ENCODE data around the gene ZBED1.
"Not testable (repeated sequence)": the region's sequence is repeated elsewhere in the genome, so short reads cannot be mapped to it uniquely, and the experiment has no call there.

ZBED1 gene

DNA sequence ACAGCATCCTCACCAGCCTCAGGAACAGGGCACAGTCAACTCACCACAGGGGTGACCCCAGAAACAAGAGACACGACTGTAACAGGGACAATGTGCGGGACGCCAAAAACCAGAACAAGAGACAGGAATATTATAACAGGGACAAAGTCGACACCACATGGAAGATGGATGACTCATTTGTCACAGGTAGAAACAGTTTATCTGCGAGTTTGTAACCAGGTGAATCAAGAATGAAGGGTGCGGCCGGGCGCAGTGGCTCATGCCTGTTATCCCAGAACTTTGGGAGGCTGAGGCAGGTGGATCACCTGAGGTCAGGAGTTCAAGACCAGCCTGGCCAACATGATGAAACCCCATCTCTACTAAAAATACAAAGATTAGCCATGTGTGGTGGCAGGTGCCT is 44.7 kb downstream of the ZBED1 start:
- not testable (repeated sequence) for DNase-seq (ENCODE audit: low read depth, low spot score)

DNA sequence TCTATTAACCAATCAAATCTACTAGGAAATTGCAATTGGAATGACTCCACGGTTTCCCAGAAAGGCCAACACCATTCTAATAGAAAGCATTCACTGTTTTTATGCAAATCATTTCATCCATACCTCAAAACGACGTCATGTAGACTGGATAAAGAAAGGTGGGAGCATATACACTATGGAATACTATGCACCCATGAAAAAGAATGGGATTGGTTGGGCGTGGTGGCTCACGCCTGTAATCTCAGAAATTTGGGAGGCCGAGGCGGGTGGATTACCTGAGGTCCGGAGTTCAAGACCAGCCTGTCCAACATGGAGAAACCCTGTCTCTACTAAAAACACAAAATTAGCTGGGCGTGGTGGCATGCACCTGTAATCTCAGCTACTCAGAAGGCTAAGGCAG is 46.2 kb downstream of the ZBED1 start:
- DNase-seq (ENCODE audit: low read depth, low spot score), result not testable (repeated sequence)

DNA sequence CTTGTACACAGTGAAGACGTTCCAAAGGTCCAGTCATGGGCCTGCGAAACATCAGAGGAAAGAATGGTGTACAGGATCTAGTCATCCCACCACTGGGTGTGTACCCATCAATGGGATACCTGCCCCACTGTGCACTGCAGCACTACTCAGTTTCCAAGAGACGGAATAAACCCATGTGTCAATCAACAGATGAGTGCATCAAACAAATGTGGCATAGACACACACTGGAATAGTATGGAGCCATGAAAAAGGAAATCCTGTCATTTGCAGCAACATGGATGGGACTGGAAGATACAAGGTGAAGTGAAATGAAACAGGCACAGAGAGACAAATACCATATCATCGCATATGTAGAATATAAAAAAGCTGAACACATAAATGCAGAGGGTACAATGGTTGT is 48.0 kb downstream of the ZBED1 start:
- no peak for DNase-seq (ENCODE audit: low read depth, low spot score)

DNA sequence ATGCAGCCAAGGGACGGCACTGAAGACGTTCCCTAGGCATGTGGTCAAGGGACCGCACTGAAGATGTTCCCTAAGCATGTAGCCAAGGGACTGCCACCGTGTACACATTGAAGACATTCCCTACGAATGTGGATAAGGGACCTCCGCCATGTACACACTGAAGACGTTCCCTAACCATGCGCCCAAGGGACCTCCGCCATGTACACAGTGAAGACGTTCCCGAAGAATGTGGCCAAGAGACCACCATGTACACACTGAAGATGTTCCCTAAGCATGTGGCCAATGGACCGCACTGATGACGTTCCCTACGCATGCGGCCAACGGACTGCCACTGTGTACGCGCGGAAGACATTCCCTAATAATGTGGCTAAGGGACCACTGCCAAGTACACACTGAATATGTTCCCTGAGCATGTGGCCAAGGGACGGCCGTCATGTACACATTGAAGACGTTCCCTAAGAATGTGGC is 48.4 kb downstream of the ZBED1 start:
- no peak for DNase-seq (ENCODE audit: low read depth, low spot score)

DNA sequence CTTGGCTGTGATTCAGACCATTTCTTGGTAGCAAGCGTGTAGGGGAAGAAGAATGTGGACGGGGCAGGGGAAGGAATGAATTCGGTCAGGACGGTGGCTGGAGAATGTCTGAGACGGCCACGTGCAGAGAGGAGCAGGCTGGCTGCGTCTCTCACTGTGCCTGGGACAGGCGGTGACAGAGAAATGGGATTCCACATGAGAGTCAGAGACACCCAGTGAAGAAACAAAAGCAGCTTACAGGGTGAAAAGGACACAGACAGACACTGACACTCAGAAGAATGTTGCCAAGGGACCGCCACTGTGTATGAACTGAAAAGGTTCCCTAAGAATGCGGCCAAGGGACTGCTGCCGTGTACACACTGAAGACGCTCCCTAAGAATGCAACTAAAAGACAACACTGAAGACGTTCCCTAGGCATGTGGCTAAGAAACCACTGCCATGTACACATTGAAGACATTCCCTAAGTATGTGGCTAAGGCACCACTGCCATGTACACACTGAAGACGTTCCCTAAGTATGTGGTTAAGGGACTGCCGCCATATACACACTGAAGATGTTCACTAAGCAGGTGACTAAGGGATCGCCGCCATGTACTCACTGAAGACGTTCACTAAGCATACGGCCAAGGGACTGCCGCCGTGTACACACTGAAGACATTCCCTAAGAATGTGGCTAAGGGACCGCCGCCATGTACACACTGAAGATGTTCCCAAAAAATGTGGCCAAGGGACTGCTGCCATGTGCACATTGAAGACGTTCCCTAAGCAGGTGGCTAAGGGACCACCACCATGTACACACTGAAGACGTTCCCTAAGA is 49.1 kb downstream of the ZBED1 start:
- DNase-seq (ENCODE audit: low read depth, low spot score), result no peak

DNA sequence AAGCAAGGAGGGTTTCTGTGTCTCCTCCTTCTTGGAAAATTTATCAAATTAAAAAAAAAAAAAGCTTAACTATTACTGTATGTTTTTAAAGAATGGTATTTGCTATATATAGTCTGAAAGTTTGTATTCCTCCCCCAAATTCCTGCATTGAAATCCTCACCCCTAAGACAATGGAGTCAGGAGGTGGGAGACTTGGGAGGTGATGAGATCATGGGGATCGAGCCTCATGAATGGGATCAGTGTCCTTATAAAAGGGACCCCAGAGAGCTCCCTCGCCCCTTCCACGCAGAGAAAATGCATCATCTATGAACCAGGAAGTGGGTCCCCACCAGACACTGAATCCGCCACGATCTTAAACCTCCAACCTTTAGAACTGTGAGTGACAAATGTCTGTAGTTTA is 50.1 kb downstream of the ZBED1 start:
- DNase-seq (ENCODE audit: low read depth, low spot score), result no peak

DNA sequence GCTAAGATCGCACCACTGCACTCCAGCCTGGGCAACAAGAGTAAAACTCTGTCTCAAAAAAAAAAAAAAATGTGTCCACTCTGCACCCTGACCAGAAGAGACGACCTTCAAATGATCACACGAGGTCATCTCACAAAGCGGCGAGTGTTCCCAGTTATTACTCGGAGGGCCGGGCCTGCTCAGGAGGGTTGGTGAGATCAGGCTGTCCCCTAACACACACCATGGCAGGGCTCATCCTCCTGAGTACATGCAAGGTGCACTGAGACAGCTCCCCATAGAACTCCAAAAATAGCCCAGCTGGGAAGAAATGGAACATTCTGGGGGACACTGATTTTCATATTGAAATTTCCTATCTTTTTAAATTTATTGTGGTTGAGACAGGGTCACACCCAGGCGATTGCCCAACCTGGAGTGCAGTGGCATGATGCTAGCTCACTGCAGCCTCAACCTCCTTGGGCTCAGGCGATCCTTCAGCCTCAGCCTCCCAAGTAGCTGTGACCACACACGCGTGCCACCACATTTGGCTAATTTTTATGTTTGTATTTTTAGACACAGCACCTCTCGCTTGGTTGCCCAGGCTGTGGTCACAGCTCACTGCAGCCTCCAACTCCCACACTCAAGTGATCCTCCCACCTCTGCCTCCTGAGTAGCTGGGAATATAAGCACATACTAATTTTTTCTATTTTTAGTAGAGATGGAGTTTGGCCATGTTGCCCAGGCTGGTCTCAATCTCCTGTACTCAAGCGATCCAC is 51.5 kb downstream of the ZBED1 start:
- no peak for DNase-seq (ENCODE audit: low read depth, low spot score)

DNA sequence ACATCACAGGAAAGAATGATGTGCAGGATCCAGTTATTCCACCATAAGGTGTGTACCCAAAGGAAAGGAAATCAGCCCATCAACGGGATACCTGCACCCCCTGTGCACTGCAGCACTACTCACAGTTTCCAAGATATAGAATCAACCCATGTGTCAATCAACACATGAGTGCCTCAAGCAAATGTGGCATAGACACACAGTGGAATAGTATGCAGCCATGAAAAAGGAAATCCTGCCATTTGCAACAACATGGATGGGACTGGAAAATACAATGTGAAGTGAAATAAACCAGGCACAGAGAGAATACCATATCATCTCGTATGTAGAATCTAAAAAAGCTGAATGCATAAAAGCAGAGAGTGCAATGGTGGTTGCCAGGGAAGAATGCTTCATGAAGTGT is 53.3 kb downstream of the ZBED1 start:
- no peak for DNase-seq (ENCODE audit: low read depth, low spot score)

DNA sequence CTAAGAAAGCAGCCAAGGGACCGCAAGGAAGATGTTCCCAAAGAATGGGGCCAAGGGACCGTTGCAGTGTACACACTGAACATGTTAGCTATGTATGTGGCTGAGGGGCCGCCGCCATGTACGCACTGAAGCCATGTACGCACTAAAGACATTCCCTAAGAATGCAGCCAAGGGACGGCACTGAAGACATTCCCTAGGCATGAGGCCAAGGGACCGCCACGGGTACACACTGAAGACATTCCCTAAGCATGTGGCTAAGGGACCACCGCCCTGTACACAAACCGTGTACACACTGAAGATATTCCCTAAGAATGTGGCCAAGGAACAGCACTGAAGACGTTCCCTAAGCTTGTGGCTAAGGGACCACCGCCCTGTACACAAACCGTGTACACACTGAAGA is 54.0 kb downstream of the ZBED1 start:
- no peak for DNase-seq (ENCODE audit: low read depth, low spot score)

DNA sequence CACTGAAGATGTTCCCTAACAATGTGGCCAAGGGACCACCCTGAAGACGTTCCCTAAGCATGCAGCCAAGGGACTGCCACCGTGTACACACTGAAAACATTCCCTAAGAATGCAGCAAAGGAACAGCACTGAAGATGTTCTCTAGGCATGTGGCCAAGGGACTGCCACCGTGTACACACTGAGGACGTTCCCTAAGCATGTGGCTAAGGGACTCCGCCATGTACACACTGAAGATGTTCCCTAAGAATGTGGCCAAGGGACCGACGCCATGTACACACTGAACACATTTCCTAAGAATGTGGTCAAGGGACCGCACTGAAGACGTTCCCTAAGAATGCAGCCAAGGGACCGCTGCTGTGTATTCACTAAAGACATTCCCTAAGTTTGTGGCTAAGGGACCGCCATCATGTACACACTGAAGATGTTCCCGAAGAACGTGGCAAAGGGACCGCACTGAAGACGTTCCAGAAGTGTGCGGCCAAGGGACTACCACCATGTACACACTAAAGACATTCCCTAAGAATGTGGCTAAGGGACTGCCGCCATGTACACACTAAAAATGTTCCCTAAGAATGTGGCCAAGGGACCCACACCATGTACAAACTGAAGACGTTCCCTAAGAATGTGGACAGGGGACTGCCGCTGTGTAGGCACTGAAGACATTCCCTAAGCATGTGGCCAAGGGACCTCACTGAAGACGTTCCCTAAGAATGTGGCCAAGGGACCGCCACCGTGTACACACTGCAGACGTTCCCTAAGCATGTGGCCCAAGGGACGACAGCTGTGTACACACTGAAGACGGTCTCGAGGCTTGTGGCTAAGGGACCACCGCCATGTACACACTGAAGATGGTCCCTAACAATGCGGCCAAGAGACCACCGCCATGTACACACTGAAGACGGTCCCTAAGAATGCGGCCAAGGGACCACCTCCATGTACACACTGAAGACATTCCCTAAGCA is 54.8 kb downstream of the ZBED1 start:
- no peak for DNase-seq (ENCODE audit: low read depth, low spot score)

DNA sequence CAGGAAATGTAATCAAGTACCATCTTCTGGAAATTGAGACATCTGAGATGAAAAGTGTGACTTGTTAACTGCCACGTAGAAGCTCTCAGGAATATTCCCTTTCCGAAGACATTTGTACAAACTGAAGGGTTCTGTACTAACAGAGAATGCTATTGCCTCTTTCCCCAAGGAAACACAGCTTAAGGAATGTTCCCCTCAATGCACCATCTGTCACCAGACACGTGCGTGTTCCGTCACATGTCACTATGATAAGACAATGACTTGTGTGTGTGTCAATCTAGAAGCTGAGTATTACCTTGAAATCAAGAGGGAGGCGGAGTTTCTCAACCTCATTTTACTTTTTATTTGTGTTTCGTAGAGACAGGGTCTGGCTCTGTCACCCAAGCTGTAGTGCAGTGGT is 58.1 kb downstream of the ZBED1 start:
- no peak for DNase-seq (ENCODE audit: low read depth, low spot score)

DNA sequence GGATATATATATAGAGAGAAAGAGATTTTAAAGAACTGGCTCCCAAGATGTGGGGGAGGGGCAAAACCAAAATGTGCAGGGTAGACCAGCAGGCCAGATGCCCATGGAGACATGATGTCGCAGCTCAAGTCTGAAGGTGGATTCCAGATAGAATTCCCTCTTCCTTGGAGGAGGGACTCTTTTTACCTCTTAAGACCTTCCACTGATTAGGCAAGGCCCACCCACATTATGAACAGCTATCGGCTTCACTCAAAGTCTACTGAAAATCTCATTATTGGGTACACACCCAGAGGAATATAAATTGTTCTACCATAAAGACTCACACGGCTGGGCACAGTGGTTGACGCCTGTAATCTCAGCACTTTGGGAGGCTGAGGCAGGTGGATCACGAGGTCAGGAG is 59.3 kb downstream of the ZBED1 start:
- DNase-seq (ENCODE audit: low read depth, low spot score), result no peak

DNA sequence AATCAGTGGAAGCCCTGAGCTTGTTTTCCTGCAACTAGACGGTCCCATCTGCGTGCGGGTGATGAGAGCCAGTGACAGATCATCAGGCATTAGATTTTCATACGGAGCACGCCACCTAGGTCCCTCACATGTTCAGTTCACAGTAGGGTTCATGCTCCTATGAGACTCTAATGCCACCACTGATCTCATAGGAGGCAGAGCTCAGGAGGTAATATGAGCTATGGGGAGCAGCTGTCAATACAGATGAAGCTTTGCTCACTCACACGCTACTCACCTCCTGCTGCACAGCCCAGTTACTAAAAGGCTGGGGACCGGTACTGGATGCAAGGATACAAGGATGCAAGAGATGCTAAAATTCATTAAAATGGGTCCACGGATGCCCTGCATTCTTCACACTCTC is 61.2 kb downstream of the ZBED1 start:
- DNase-seq (ENCODE audit: low read depth, low spot score), result no peak

All from activated naive CD8-positive, alpha-beta T cell treated with anti-CD3 and anti-CD28 coated beads, Interleukin-2, amount 50 U/mL, for 16 hours (primary cell).